Kidney epithelial cell (primary cell): ENCODE measurements around the gene TMCC3. TPM values are rescaled to one million over a fixed set of nuclear protein-coding genes. Genes with fewer than 3 reads are reported as not detected.

Source experiments
- DNase-seq: peaks from one replicate; pipeline ENCODE4 v3.0.0-alpha.2; 2010; ENCODE audit warnings: low read depth
- H3K27me3 ChIP-seq: 2 replicates; pipeline ENCODE4 v1.6.0; 2011; ENCODE audit warnings: low read length; ENCODE audit not compliant: control insufficient read depth, insufficient read depth
- H3K36me3 ChIP-seq: 2 replicates; pipeline ENCODE4 v1.5.1; 2011; ENCODE audit warnings: low read length; ENCODE audit not compliant: control insufficient read depth, insufficient read depth
- H3K4me3 ChIP-seq: 2 replicates; pipeline ENCODE4 v1.5.1; 2011; ENCODE audit warnings: low read depth, mild to moderate bottlenecking, control low read depth, low read length
- total RNA-seq: library from RNA; depleted of rRNA; stranded (reverse); fragments of >200 nt; gene quantifications from 2 replicates; pipeline ENCODE4 v1.2.3, GENCODE V29; 2015
- TF ChIP-seq, protein P1 (sequence below): IDR thresholded peaks from 2 replicates; pipeline ENCODE4 v1.5.1; 2011; ENCODE audit warnings: mild to moderate bottlenecking, moderate library complexity, low read length, control low read depth, inconsistent platforms; ENCODE audit not compliant: insufficient read depth, poor library complexity, severe bottlenecking

TMCC3 gene
- total RNA-seq, 1 donor from 2014 or later = 22.8 TPM

GRCh38 chr12:94584377-94584776, 66.0 kb downstream of the TMCC3 start:
- TF ChIP-seq, protein P1, sequence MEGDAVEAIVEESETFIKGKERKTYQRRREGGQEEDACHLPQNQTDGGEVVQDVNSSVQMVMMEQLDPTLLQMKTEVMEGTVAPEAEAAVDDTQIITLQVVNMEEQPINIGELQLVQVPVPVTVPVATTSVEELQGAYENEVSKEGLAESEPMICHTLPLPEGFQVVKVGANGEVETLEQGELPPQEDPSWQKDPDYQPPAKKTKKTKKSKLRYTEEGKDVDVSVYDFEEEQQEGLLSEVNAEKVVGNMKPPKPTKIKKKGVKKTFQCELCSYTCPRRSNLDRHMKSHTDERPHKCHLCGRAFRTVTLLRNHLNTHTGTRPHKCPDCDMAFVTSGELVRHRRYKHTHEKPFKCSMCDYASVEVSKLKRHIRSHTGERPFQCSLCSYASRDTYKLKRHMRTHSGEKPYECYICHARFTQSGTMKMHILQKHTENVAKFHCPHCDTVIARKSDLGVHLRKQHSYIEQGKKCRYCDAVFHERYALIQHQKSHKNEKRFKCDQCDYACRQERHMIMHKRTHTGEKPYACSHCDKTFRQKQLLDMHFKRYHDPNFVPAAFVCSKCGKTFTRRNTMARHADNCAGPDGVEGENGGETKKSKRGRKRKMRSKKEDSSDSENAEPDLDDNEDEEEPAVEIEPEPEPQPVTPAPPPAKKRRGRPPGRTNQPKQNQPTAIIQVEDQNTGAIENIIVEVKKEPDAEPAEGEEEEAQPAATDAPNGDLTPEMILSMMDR = no peak
- Histone ChIP-seq H3K27me3 (no peaks in the 10 kb centered on the region), H3K4me3 (no peak overlapping the region), H3K36me3 (no peaks in the 10 kb centered on the region)
- DNase-seq = no peak

DNA sequence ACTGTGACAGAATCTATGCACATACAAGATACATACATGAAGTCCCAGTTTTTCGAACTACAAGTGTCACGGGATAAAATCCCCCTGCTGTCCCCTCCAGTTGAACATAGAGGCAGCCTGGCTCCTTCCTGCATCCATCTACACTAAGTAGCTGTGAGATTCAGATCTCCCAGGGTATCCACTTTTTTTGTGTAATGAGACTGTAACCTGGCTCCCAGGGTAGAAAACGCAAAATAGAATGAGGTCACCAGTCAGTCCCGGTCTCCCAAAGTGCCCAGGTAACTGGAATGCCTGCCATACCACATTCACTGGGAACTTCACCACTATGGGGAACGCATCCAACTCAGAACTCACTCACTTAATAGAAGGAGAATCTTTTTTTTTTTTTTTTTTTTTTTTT, 67.8 kb downstream of the TMCC3 start:
- TF ChIP-seq, protein P1 = no peak
- no peak for DNase-seq
- Histone ChIP-seq H3K4me3 (no peak overlapping the region), H3K27me3 (no peaks in the 10 kb centered on the region), H3K36me3 (no peaks in the 10 kb centered on the region)

- TF ChIP-seq, protein P1 = no peak
- no peak overlapping the region for H3K4me3 ChIP-seq
- H3K36me3 ChIP-seq = no peaks in the 10 kb centered on the region
- no peak for DNase-seq
- no peaks in the 10 kb centered on the region for H3K27me3 ChIP-seq
These were observed 74.5 kb downstream of the TMCC3 start for GRCh38 chr12:94575645-94576403.

DNA sequence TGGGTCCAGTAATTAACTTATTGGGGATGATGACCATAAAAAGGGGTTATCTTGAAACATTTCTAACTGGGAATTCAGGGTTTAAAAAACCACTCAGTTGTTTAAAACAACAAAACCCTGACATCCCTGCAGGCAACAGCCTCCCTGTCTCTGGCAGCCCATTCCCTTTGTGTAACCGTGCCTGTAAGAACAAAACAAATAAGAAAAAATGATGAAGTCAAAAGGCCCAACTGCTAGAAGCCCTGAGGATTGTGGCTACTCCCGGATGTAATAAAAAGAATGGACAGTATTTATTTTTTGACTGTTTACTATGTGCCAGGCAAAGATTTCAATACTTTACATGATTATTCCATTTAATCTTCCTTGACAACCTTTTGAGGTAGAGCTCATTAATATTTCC, 75.3 kb downstream of the TMCC3 start:
- Histone ChIP-seq H3K36me3 (no peaks in the 10 kb centered on the region), H3K27me3 (no peaks in the 10 kb centered on the region), H3K4me3 (no peak overlapping the region)
- DNase-seq = no peak
- TF ChIP-seq, protein P1 = no peak

DNA sequence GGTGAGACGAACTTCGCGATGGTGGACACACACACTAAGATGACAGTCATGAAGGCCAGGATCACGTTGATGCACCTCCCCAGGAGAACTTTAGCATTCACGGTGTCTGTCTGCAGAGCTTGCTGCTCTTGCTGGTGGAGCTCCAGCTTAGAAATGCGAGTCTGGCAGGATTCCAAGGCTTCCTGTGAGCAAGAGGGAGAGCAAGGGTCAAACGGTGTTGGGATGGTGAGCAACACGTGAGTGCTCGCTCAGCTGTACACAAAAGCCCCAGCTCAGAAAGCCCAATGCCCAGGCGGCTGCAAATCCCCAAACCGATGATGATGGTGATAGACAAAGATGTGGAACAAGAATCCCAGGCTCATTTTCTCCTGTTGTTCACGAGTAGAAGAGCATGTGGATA, 78.8 kb downstream of the TMCC3 start:
- no peaks in the 10 kb centered on the region for H3K36me3 ChIP-seq
- TF ChIP-seq, protein P1 = no peak
- no peak overlapping the region for H3K4me3 ChIP-seq
- no peaks in the 10 kb centered on the region for H3K27me3 ChIP-seq
- peak; percentile 64 for DNase-seq

- no peaks in the 10 kb centered on the region for H3K27me3 ChIP-seq
- H3K36me3 ChIP-seq = no peaks in the 10 kb centered on the region
- TF ChIP-seq, protein P1 = no peak
- H3K4me3 ChIP-seq = no peak overlapping the region
- DNase-seq = peak; percentile 75
These were observed 80.2 kb downstream of the TMCC3 start for GRCh38 chr12:94570161-94570560.
